Measurements from ENCODE around the gene UCHL3. TPM values are rescaled to one million over a fixed set of nuclear protein-coding genes. Genes with fewer than 3 reads are reported as not detected.

Gene UCHL3
- total RNA-seq, 1 experiment from 2014 or later = 50.0 TPM

DNA sequence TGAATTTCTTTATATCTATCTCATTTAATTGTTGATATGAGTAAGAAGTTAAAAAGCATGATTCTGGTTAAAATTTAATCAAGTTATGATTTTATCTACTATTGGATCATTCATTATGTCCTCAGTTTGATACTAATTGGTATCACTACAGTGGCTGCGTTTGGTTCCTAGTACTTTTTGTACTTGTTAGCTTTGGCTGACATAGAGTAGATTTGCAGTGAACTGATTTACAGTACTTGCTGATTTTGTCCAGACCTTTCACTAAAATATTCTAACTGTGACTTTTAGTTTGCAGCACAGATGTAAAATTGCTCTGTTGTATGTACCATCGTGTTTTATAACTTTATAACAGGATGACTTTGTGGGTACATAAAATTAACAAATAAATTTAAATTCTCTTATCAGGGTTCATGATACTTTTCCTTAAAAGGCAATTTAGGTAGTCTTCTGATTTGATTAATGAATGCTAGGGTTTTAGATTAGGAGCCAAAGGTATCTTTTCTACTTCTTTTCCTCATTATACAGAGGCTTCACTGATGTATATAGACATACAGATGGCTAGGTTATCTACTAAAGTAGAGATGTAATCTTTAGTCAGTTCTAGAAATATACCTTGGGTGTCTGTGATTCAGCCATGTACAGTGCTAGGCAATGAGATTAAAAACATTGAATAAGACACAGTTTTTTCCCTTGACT is 8.7 kb downstream of the UCHL3 start:
- intact Hi-C loops (cut with micrococcal nuclease) = no loop called here

GRCh38 chr13:75566658-75567057 is 17.1 kb downstream of the UCHL3 start:
- Histone ChIP-seq H4K20me1 (ENCODE audit: low read length) (no peaks in the 10 kb centered on the region), H3K27ac (ENCODE audit: low read length) (no peak overlapping the region), H3K9me3 (ENCODE audit: low read length) (no peaks in the 10 kb centered on the region), H3K79me2 (ENCODE audit: low read length) (no peaks in the 10 kb centered on the region), H3K4me3 (ENCODE audit: low read length) (no peak overlapping the region), H3K9ac (ENCODE audit: low read length) (no peak overlapping the region), H3K27me3 (ENCODE audit: low read length) (no peaks in the 10 kb centered on the region), H2AFZ (ENCODE audit: low read length) (no peak overlapping the region), H3K36me3 (ENCODE audit: low read depth, low read length) (peaks cover 15% of the 10 kb centered on the region; the same call in 1 of the 2 replicates), H3K4me2 (ENCODE audit: low read length) (no peak overlapping the region), H3F3A (ENCODE audit: low read length, unreplicated experiment) (peaks cover 4% of the 10 kb centered on the region), H3K9me2 (replicated peaks; ENCODE audit: low read length) (no peaks in the 10 kb centered on the region), H3K4me1 (ENCODE audit: insufficient read depth, low read length) (0 out of 2 replicates have a peak, but pooled peaks cover 6% of the 10 kb centered on the region)
- ATAC-seq = peak; percentile 89
- no TSS peak for BruUV-seq (replicated peaks)
- POLR2A ChIA-PET (ENCODE audit: unreplicated experiment) = no interaction called here
- DNase-seq = peak; percentile 64
- CTCF ChIA-PET = no interaction called here
- TF ChIP-seq EZH2 (IDR thresholded peaks at IDR 0.05; ENCODE audit: low read length, unreplicated experiment) (no peak), CTCF (conservative IDR thresholded peaks at IDR 0.05; ENCODE audit: low read depth, low read length) (peak; percentile 57), EZH2phosphoT487 (IDR thresholded peaks at IDR 0.05; ENCODE audit: borderline replicate concordance, low read length) (no peak)
- intact Hi-C loops (cut with micrococcal nuclease) = loop anchor here (2.0 to 5.0 kb wide), 3 partner anchors 56 to 108 kb away; partner anchors contain the start of gene LMO7

More for the DNA sequence above, 8.7 kb downstream of the UCHL3 start:
- Histone ChIP-seq H2AFZ (ENCODE audit: low read length) (no peak overlapping the region), H3K9me3 (ENCODE audit: low read length) (no peaks in the 10 kb centered on the region), H3K9ac (ENCODE audit: low read length) (no peak overlapping the region), H3K27me3 (ENCODE audit: low read length) (no peaks in the 10 kb centered on the region), H3K79me2 (ENCODE audit: low read length) (peaks cover 55% of the 10 kb centered on the region), H3K27ac (ENCODE audit: low read length) (no peak overlapping the region), H3K36me3 (ENCODE audit: low read depth, low read length) (peaks cover 19% of the 10 kb centered on the region), H3K9me2 (replicated peaks; ENCODE audit: low read length) (no peaks in the 10 kb centered on the region), H3K4me3 (ENCODE audit: low read length) (no peak overlapping the region), H3K4me2 (ENCODE audit: low read length) (no peak overlapping the region), H3F3A (ENCODE audit: low read length, unreplicated experiment) (no peaks in the 10 kb centered on the region), H4K20me1 (ENCODE audit: low read length) (no peaks in the 10 kb centered on the region), H3K4me1 (ENCODE audit: insufficient read depth, low read length) (no peaks in the 10 kb centered on the region; the same call in 1 of the 2 replicates)
- POLR2A ChIA-PET (ENCODE audit: unreplicated experiment) = no interaction called here
- CTCF ChIA-PET = no interaction called here
- no peak for DNase-seq
- TF ChIP-seq CTCF (conservative IDR thresholded peaks at IDR 0.05; ENCODE audit: low read depth, low read length) = no peak
- TF ChIP-seq EZH2 (IDR thresholded peaks at IDR 0.05; ENCODE audit: low read length, unreplicated experiment) = no peak
- TF ChIP-seq EZH2phosphoT487 (IDR thresholded peaks at IDR 0.05; ENCODE audit: borderline replicate concordance, low read length) = no peak
- BruUV-seq (replicated peaks) = no TSS peak
- ATAC-seq = no peak

DNA sequence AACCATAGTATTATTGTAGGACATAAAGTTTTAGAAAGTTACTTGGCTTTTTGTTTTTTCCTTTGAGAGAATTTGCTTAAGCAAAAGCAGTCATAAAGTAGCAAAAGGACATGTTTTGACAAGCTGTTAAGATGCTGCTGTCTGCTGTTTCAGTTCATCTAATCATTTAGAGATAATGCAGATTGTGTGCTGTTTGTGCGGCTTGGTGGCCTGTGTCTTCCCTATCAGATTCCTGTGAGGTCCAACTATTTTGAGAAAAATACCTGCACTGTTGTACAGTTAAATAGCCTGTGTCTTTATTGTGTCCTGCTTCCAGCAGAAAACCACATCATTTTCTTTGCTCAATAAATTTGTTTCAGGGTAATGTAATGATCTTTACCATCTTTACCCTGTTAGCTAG is 20.0 kb downstream of the UCHL3 start:
- ChIA-PET CTCF (interaction anchor here (0.6 kb wide), 1 partner anchor 87 kb away, joined by 3 read pairs; the partner anchor contains the start of gene TBC1D4), POLR2A (ENCODE audit: unreplicated experiment) (no interaction called here)
- no peaks in the 10 kb centered on the region for H3K9me2 ChIP-seq (replicated peaks; ENCODE audit: low read length)
- H2AFZ ChIP-seq (ENCODE audit: low read length) = no peak overlapping the region
- ATAC-seq = no peak
- DNase-seq = no peak
- intact Hi-C loops (cut with micrococcal nuclease) = loop anchor here (5.0 kb wide), 2 partner anchors 53 to 68 kb away; partner anchors contain the start of gene LMO7
- no peaks in the 10 kb centered on the region for H3K27me3 ChIP-seq (ENCODE audit: low read length)
- H3K9ac ChIP-seq (ENCODE audit: low read length) = no peak overlapping the region
- H3K9me3 ChIP-seq (ENCODE audit: low read length) = no peaks in the 10 kb centered on the region
- BruUV-seq (replicated peaks) = no TSS peak
- H3K4me1 ChIP-seq (ENCODE audit: insufficient read depth, low read length) = 0 out of 2 replicates have a peak, but pooled peaks cover 6% of the 10 kb centered on the region
- H3K27ac ChIP-seq (ENCODE audit: low read length) = no peak overlapping the region
- no peak overlapping the region for H3K4me3 ChIP-seq (ENCODE audit: low read length)
- TF ChIP-seq CTCF (conservative IDR thresholded peaks at IDR 0.05; ENCODE audit: low read depth, low read length) (no peak), EZH2phosphoT487 (IDR thresholded peaks at IDR 0.05; ENCODE audit: borderline replicate concordance, low read length) (no peak), EZH2 (IDR thresholded peaks at IDR 0.05; ENCODE audit: low read length, unreplicated experiment) (no peak)
- H4K20me1 ChIP-seq (ENCODE audit: low read length) = no peaks in the 10 kb centered on the region
- no peak overlapping the region for H3K4me2 ChIP-seq (ENCODE audit: low read length)
- H3K36me3 ChIP-seq (ENCODE audit: low read depth, low read length) = peaks cover 26% of the 10 kb centered on the region
- H3K79me2 ChIP-seq (ENCODE audit: low read length) = no peaks in the 10 kb centered on the region
- peaks cover 4% of the 10 kb centered on the region for H3F3A ChIP-seq (ENCODE audit: low read length, unreplicated experiment)

All from PC-3 (cell line).